Neuronal stem cell (in vitro differentiated cells): ENCODE measurements around the gene SYT1.

Source experiments
- DNase-seq: peaks from one replicate; pipeline ENCODE4 v3.0.0-alpha.2; 2013; ENCODE audit warnings: low spot score
- H2AFZ ChIP-seq: one replicate; pipeline ENCODE4 v1.6.1; 2013; ENCODE audit warnings: mild to moderate bottlenecking, low read length, inconsistent platforms
- H2AK5ac ChIP-seq: 2 replicates; pipeline ENCODE4 v1.6.1; 2013; ENCODE audit warnings: low read depth, mild to moderate bottlenecking, inconsistent platforms, low read length, moderate library complexity, mixed read lengths
- H2BK120ac ChIP-seq: 2 replicates; pipeline ENCODE4 v1.6.1; 2013; ENCODE audit warnings: low read depth, mild to moderate bottlenecking, inconsistent platforms, low read length, moderate library complexity, mixed read lengths
- H2BK12ac ChIP-seq: one replicate; pipeline ENCODE4 v1.6.1; 2013; ENCODE audit warnings: low read length, inconsistent platforms
- H2BK15ac ChIP-seq: 2 replicates; pipeline ENCODE4 v1.6.1; 2013; ENCODE audit warnings: mild to moderate bottlenecking, low read length, inconsistent platforms, mixed read lengths
- H2BK5ac ChIP-seq: one replicate; pipeline ENCODE4 v1.6.1; 2013; ENCODE audit warnings: inconsistent platforms, mild to moderate bottlenecking, low read length, moderate library complexity
- H3K14ac ChIP-seq: one replicate; pipeline ENCODE4 v1.6.1; 2013; ENCODE audit warnings: low read length, inconsistent platforms
- H3K18ac ChIP-seq: 2 replicates; pipeline ENCODE4 v1.6.1; 2013; ENCODE audit warnings: low read length, inconsistent platforms
- H3K23ac ChIP-seq: 2 replicates; pipeline ENCODE4 v1.6.1; 2013; ENCODE audit warnings: low read depth, mild to moderate bottlenecking, mixed read lengths, low read length, inconsistent platforms; ENCODE audit not compliant: poor library complexity
- H3K27ac ChIP-seq: replicated peaks from 3 replicates; pipeline ENCODE4 v1.5.1; 2013; ENCODE audit warnings: low read length, inconsistent platforms
- H3K27me3 ChIP-seq, 3 experiments: 2 replicates each; pipeline ENCODE4 v1.6.1; 2013; ENCODE audit warnings: low read length in 3 of 3, mild to moderate bottlenecking in 2 of 3, inconsistent platforms in 1 of 3, low read depth in 1 of 3, mixed read lengths in 1 of 3, moderate library complexity in 1 of 3; ENCODE audit not compliant: control insufficient read depth in 3 of 3, insufficient read depth in 3 of 3
- H3K36me3 ChIP-seq, 2 donors: replicated peaks in 1 of 2; 2 replicates each; pipeline ENCODE4 v1.6.1; 2013; ENCODE audit warnings: low read length in 2 of 2; ENCODE audit not compliant: control insufficient read depth in 2 of 2, insufficient read depth in 2 of 2
- H3K4ac ChIP-seq: 2 replicates; pipeline ENCODE4 v1.6.1; 2013; ENCODE audit warnings: inconsistent platforms, mild to moderate bottlenecking, low read length, moderate library complexity
- H3K4me1 ChIP-seq, 2 donors: 1 replicate in 1 of 2; 2 replicates in 1 of 2; pipeline ENCODE4 v1.6.1; 2013; ENCODE audit warnings: low read length in 2 of 2, low read depth in 1 of 2; ENCODE audit not compliant: control insufficient read depth in 2 of 2, insufficient read depth in 1 of 2
- H3K4me2 ChIP-seq: one replicate; pipeline ENCODE4 v1.6.1; 2013; ENCODE audit warnings: mild to moderate bottlenecking, low read length, inconsistent platforms; ENCODE audit not compliant: insufficient read depth, poor library complexity, severe bottlenecking
- H3K4me3 ChIP-seq, 2 donors: 2 replicates each; pipeline ENCODE4 v1.5.1; 2013; ENCODE audit warnings: low read length in 2 of 2, mild to moderate bottlenecking in 2 of 2, inconsistent platforms in 1 of 2, moderate library complexity in 1 of 2
- H3K79me1 ChIP-seq: one replicate; pipeline ENCODE4 v1.6.1; 2013; ENCODE audit warnings: low read depth, mild to moderate bottlenecking, inconsistent platforms, low read length, moderate library complexity
- H3K9ac ChIP-seq: one replicate; pipeline ENCODE4 v1.6.1; 2013; ENCODE audit warnings: mild to moderate bottlenecking, low read depth, low read length, inconsistent platforms; ENCODE audit not compliant: poor library complexity
- H3K9me3 ChIP-seq, 2 donors: replicated peaks in 1 of 2; 2 replicates each; pipeline versions ENCODE3 to v1.6.1; 2013; ENCODE audit warnings: low read length in 2 of 2, mild to moderate bottlenecking in 2 of 2, inconsistent platforms in 1 of 2, low read depth in 1 of 2, mixed read lengths in 1 of 2, moderate library complexity in 1 of 2; ENCODE audit not compliant: control insufficient read depth in 2 of 2, insufficient read depth in 1 of 2
- H4K8ac ChIP-seq: one replicate; pipeline ENCODE4 v1.6.1; 2013; ENCODE audit warnings: low read depth, mild to moderate bottlenecking, inconsistent platforms, low read length, moderate library complexity
- H4K91ac ChIP-seq: one replicate; pipeline ENCODE4 v1.6.1; 2013; ENCODE audit warnings: low read length, low read depth, mild to moderate bottlenecking, inconsistent platforms; ENCODE audit not compliant: poor library complexity
- WGBS, 2 donors: extraction: QIAGEN DNeasy Blood & Tissue Kit; methylation state at CpG; one replicate each; pipeline ENCODE4 v1.1.7; 2013; ENCODE audit warnings: missing lambda C conversion rate in 2 of 2, mixed read lengths in 1 of 2; ENCODE audit not compliant: insufficient read length in 2 of 2, insufficient replicate concordance in 1 of 2; ENCODE audit errors: extremely low coverage in 2 of 2; 5-methylcytosine and 5-hydroxymethylcytosine counted together

SYT1 gene

GRCh38 chr12:79085106-79085682 is 220.6 kb downstream of the SYT1 start:
- DNase-seq: no peak
- H3K36me3 ChIP-seq: no peaks in the 10 kb centered on the region
- H3K79me1 ChIP-seq: no peaks in the 10 kb centered on the region
- H2BK12ac ChIP-seq: no peak overlapping the region
- no peaks in the 10 kb centered on the region for H3K27me3 ChIP-seq
- H2BK15ac ChIP-seq: no peak overlapping the region
- no peak overlapping the region for H2AFZ ChIP-seq
- H3K23ac ChIP-seq: no peak overlapping the region
- no peak overlapping the region for H4K8ac ChIP-seq
- no peak overlapping the region for H3K4me3 ChIP-seq
- H2AK5ac ChIP-seq: no peak overlapping the region
- H3K9ac ChIP-seq: no peak overlapping the region
- H3K4ac ChIP-seq: no peak overlapping the region
- no peaks in the 10 kb centered on the region for H3K4me1 ChIP-seq
- H2BK120ac ChIP-seq: no peak overlapping the region
- WGBS, 2 donors: no CpG with 5 or more reads among the region's 2 CpGs
- no peak overlapping the region for H2BK5ac ChIP-seq
- no peak overlapping the region for H3K27ac ChIP-seq
- no peak overlapping the region for H4K91ac ChIP-seq
- no peak overlapping the region for H3K4me2 ChIP-seq
- no peaks in the 10 kb centered on the region for H3K9me3 ChIP-seq
- H3K14ac ChIP-seq: no peak overlapping the region
- no peak overlapping the region for H3K18ac ChIP-seq

GRCh38 chr12:79086541-79087296 is 222.1 kb downstream of the SYT1 start:
- no peak overlapping the region for H2AFZ ChIP-seq
- H3K4me3 ChIP-seq: no peak overlapping the region
- H2BK5ac ChIP-seq: no peak overlapping the region
- H3K9ac ChIP-seq: no peak overlapping the region
- H4K8ac ChIP-seq: no peak overlapping the region
- H3K4me1 ChIP-seq: no peaks in the 10 kb centered on the region
- H3K27me3 ChIP-seq: no peaks in the 10 kb centered on the region
- H2AK5ac ChIP-seq: no peak overlapping the region
- WGBS, 2 donors: no CpG with 5 or more reads among the region's 8 CpGs
- no peak overlapping the region for H3K4me2 ChIP-seq
- H3K23ac ChIP-seq: no peak overlapping the region
- H3K27ac ChIP-seq: no peak overlapping the region
- H3K79me1 ChIP-seq: no peaks in the 10 kb centered on the region
- H3K18ac ChIP-seq: no peak overlapping the region
- no peak for DNase-seq
- no peaks in the 10 kb centered on the region for H3K9me3 ChIP-seq
- no peaks in the 10 kb centered on the region for H3K36me3 ChIP-seq
- no peak overlapping the region for H3K14ac ChIP-seq
- no peak overlapping the region for H4K91ac ChIP-seq
- no peak overlapping the region for H2BK15ac ChIP-seq
- H2BK12ac ChIP-seq: no peak overlapping the region
- no peak overlapping the region for H3K4ac ChIP-seq
- H2BK120ac ChIP-seq: no peak overlapping the region

- H3K14ac ChIP-seq: no peak overlapping the region
- DNase-seq: no peak
- no peak overlapping the region for H2BK15ac ChIP-seq
- H2AK5ac ChIP-seq: no peak overlapping the region
- H4K8ac ChIP-seq: no peak overlapping the region
- H3K4me1 ChIP-seq: peaks cover 0 to 5% of the 10 kb centered on the region in 2 donors
- H3K27me3 ChIP-seq: no peaks in the 10 kb centered on the region
- no peaks in the 10 kb centered on the region for H3K9me3 ChIP-seq
- H3K27ac ChIP-seq: no peak overlapping the region
- H3K79me1 ChIP-seq: no peaks in the 10 kb centered on the region
- no peak overlapping the region for H3K4me3 ChIP-seq
- WGBS, 2 donors: no CpG with 5 or more reads among the region's 3 CpGs
- no peak overlapping the region for H2AFZ ChIP-seq
- H2BK12ac ChIP-seq: no peak overlapping the region
- H3K36me3 ChIP-seq: no peaks in the 10 kb centered on the region
- H2BK120ac ChIP-seq: no peak overlapping the region
- H3K18ac ChIP-seq: no peak overlapping the region
- H4K91ac ChIP-seq: no peak overlapping the region
- no peak overlapping the region for H3K4ac ChIP-seq
- H2BK5ac ChIP-seq: no peak overlapping the region
- no peak overlapping the region for H3K23ac ChIP-seq
- no peak overlapping the region for H3K9ac ChIP-seq
- no peak overlapping the region for H3K4me2 ChIP-seq
These were observed 234.0 kb downstream of the SYT1 start for GRCh38 chr12:79098530-79098929.

GRCh38 chr12:79108962-79109361 is 244.4 kb downstream of the SYT1 start:
- WGBS, 2 donors: no CpG with 5 or more reads among the region's 2 CpGs
- H2BK15ac ChIP-seq: no peak overlapping the region
- no peak overlapping the region for H4K8ac ChIP-seq
- DNase-seq: no peak
- peaks cover 0 to 3% of the 10 kb centered on the region in 2 donors for H3K4me1 ChIP-seq
- H3K79me1 ChIP-seq: no peaks in the 10 kb centered on the region
- H3K9me3 ChIP-seq: no peaks in the 10 kb centered on the region
- no peak overlapping the region for H3K4me2 ChIP-seq
- H3K27me3 ChIP-seq: no peaks in the 10 kb centered on the region
- no peaks in the 10 kb centered on the region for H3K36me3 ChIP-seq
- H3K23ac ChIP-seq: no peak overlapping the region
- no peak overlapping the region for H3K27ac ChIP-seq
- no peak overlapping the region for H4K91ac ChIP-seq
- no peak overlapping the region for H2AFZ ChIP-seq
- no peak overlapping the region for H3K9ac ChIP-seq
- H3K18ac ChIP-seq: no peak overlapping the region
- no peak overlapping the region for H2BK12ac ChIP-seq
- no peak overlapping the region for H3K4ac ChIP-seq
- no peak overlapping the region for H2BK5ac ChIP-seq
- H3K4me3 ChIP-seq: no peak overlapping the region
- H2AK5ac ChIP-seq: no peak overlapping the region
- H3K14ac ChIP-seq: no peak overlapping the region
- H2BK120ac ChIP-seq: no peak overlapping the region
